Activated CD4-positive, alpha-beta memory T cell treated with anti-CD3 and anti-CD28 coated beads for 36 hours (primary cell): ENCODE measurements around the gene MYO1B. TPM values are rescaled to one million over a fixed set of nuclear protein-coding genes. Genes with fewer than 3 reads are reported as not detected.

Experiments used
- CTCF ChIA-PET: fragments of 350-600 bp; sonication (Branson Sonifier 250); formaldehyde crosslinking; loops from one replicate; lab custom pipeline; 2021; ENCODE audit warnings: antibody characterized with exemption, inconsistent platforms; lab: Charles Lee
- POLR2A ChIA-PET: fragments of 350-600 bp; sonication (Branson Sonifier 250); formaldehyde crosslinking; loops from one replicate; lab custom pipeline; 2021; ENCODE audit warnings: antibody characterized with exemption; lab: Charles Lee
- DNase-seq: peaks from one replicate; pipeline ENCODE4 v3.0.0-alpha.2; 2020
- H3K27ac Mint-ChIP-seq: one replicate; pipeline ENCODE4 v1.8.0; 2021; ENCODE audit warnings: mixed read lengths
- H3K27me3 Mint-ChIP-seq: one replicate; pipeline ENCODE4 v1.8.0; 2021; ENCODE audit warnings: mixed read lengths
- H3K36me3 Mint-ChIP-seq: one replicate; pipeline ENCODE4 v1.8.0; 2021; ENCODE audit warnings: mixed read lengths
- H3K4me1 Mint-ChIP-seq: one replicate; pipeline ENCODE4 v1.8.0; 2021; ENCODE audit warnings: low read depth, mixed read lengths
- H3K4me3 Mint-ChIP-seq: one replicate; pipeline ENCODE4 v1.8.0; 2021; ENCODE audit warnings: mild to moderate bottlenecking, mixed read lengths
- H3K9me3 Mint-ChIP-seq: one replicate; pipeline ENCODE4 v1.8.0; 2021; ENCODE audit warnings: mixed read lengths
- intact Hi-C: fragments of 100-400 bp; cut with micrococcal nuclease; formaldehyde crosslinking; loops from one replicate; pipeline ENCODE4 v1.15.1; 2023
- total RNA-seq, 2 experiments: library from RNA; stranded (reverse); gene quantifications; one replicate each; pipeline ENCODE4 v1.2.3, GENCODE V29; 2021

Gene MYO1B
- total RNA-seq, 2 experiments from 2014 or later = 13.5 to 15.6 TPM

DNA sequence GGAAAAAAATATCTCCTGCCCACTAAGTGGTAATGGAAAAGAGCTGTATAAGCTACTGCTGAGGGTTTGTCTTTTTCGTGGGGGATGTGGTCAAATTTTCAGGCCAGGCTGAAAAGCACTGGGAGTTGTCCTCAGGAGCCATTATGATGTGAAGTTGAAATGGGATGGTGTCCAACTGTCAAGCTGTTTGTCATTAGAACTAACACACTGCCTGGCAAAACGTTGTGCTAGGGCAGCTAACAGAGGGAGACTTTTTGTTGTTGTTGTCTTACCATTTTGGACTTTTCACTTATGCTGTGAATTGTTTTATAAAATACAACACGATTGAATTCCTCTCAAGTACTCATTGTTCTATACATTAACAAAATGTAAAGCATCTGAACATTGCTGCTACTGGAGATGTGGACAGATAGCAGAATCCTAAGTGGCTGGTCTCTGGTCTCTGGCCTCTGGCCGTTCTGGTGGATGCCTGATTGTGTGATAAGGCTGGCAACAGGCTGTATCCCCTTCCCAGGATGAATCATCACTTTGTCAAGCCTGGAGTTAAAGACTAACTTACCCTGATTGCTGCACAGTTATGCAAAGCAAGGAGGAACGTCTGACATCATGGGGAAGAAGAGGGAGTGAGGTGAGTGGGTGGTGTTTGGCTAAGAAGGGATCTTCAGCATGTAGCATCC is 2.3 kb downstream of the MYO1B start:
- Mint-ChIP-seq H3K4me3 (no peak overlapping the region), H3K9me3 (peaks cover 4% of the 10 kb centered on the region), H3K4me1 (peaks cover 12% of the 10 kb centered on the region), H3K27me3 (peaks cover 15% of the 10 kb centered on the region), H3K36me3 (no peaks in the 10 kb centered on the region), H3K27ac (no peak overlapping the region)
- ChIA-PET CTCF (no interaction called here), POLR2A (no interaction called here)
- DNase-seq = no peak
- intact Hi-C loops = loop anchor here (10.0 kb wide), 1 partner anchor 277 kb away; no protein-coding TSS in a partner anchor

DNA sequence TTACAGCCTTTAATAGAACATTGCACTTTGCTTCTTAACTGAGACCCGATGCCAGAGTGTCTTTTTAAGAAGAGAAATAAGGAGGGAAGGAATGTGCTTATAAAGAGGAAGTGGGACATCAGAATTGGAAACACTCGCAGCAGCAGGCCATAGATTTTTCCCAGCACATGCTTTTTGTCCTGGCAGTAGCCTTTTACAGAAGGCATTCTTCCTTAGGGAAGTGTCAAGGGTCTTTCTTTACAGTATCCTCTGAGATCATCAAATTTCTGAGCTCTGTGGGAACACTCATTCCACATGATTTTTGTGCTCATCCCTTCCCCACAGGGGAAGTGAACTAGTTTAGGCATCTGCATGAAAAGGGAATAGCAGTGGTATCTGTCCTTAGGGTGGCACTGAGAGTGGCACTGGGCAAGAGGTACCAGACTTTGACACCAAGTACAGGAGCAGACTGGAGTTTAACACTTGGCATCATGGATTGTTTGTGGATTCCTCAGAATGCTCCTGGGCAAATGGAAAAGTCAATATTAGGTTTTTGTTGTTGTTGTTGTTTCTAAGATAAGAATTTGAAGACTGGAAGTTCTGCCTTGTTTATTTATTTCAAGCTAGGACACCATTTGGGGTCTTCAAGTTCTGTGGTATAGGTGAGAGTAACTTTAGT is 4.1 kb downstream of the MYO1B start:
- POLR2A ChIA-PET = no interaction called here
- H3K27me3 Mint-ChIP-seq = peaks cover 15% of the 10 kb centered on the region
- H3K27ac Mint-ChIP-seq = no peak overlapping the region
- H3K4me3 Mint-ChIP-seq = no peak overlapping the region
- DNase-seq = no peak
- peaks cover 12% of the 10 kb centered on the region for H3K4me1 Mint-ChIP-seq
- CTCF ChIA-PET = no interaction called here
- H3K9me3 Mint-ChIP-seq = no peaks in the 10 kb centered on the region
- intact Hi-C loops = loop anchor here (10.0 kb wide), 1 partner anchor 276 kb away; no protein-coding TSS in a partner anchor
- no peaks in the 10 kb centered on the region for H3K36me3 Mint-ChIP-seq

DNA sequence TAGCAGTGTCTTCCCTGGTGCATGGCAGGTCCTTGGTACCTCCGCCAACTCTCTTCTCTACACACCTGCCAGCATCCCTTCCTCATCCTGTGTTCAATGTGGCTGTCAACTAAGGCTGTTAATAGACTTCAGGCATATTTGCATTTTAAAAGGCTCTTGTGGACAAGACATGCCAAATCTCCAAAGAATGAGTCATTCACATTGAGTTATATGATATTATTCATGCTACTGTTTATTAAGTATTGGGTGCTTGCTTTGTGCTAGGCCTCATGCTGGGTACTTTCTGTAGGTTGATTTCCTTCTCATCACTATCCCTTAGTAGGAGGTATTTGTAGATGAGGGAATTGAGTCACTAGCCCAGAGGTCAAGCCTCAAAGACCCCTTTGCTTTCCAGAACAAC is 5.2 kb downstream of the MYO1B start:
- DNase-seq = no peak
- CTCF ChIA-PET = interaction anchor here (1.9 kb wide), 1 partner anchor 85 kb away, joined by 9 read pairs; no protein-coding TSS in a partner anchor
- H3K36me3 Mint-ChIP-seq = no peaks in the 10 kb centered on the region
- no peak overlapping the region for H3K4me3 Mint-ChIP-seq
- POLR2A ChIA-PET = no interaction called here
- H3K4me1 Mint-ChIP-seq = peaks cover 12% of the 10 kb centered on the region
- H3K9me3 Mint-ChIP-seq = no peaks in the 10 kb centered on the region
- H3K27me3 Mint-ChIP-seq = peaks cover 14% of the 10 kb centered on the region
- intact Hi-C loops = no loop called here
- H3K27ac Mint-ChIP-seq = no peak overlapping the region

DNA sequence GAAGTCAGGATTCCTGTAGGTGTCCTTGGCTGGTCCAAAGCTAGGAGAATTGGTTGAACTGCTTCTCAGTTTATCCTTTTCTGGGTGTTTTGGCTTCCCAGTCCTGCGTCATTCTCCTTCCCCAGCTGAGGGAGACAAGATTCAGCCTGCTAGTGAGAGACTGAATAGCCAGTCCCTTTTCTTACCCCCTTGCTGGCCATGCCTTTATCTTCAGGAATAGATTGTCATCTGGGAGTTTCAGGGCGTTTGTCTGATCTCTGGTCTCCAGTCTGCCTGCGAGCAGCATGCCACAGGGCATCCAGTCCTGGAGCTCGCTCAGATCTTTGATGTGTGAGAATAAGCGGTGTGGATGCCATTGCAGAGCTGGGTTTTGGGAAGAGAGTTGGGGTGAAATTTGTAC is 5.8 kb downstream of the MYO1B start:
- no peaks in the 10 kb centered on the region for H3K9me3 Mint-ChIP-seq
- ChIA-PET CTCF (interaction anchor here (1.9 kb wide), 1 partner anchor 86 kb away, joined by 9 read pairs; no protein-coding TSS in a partner anchor), POLR2A (no interaction called here)
- H3K27me3 Mint-ChIP-seq = peaks cover 14% of the 10 kb centered on the region
- peaks cover 12% of the 10 kb centered on the region for H3K4me1 Mint-ChIP-seq
- H3K27ac Mint-ChIP-seq = no peak overlapping the region
- no peaks in the 10 kb centered on the region for H3K36me3 Mint-ChIP-seq
- intact Hi-C loops = no loop called here
- no peak overlapping the region for H3K4me3 Mint-ChIP-seq
- DNase-seq = no peak

DNA sequence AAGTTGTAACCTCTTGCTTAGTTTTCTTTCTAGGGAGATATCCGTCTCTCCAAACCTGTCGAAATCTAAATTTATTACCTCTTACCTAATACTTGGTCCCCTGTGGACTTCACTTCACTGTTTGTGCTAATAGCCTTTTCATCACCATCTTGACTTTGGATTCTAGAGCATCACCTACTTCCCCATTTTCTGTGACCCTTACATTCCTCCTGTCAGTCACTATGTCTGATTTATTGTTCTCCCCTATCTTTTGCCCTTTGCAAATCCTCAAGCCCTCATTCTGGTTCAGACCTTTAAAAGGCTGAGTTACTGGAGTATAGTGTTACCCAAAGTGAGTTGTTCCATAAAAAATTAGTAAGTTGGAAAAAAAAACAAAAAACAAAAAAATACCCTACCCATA is 7.5 kb downstream of the MYO1B start:
- intact Hi-C loops = no loop called here
- H3K9me3 Mint-ChIP-seq = no peaks in the 10 kb centered on the region
- H3K4me3 Mint-ChIP-seq = no peak overlapping the region
- no peak overlapping the region for H3K27ac Mint-ChIP-seq
- POLR2A ChIA-PET = interaction anchor here (0.6 kb wide), 1 partner anchor 62 kb away, joined by 3 read pairs; no protein-coding TSS in a partner anchor
- CTCF ChIA-PET = no interaction called here
- no peak for DNase-seq
- H3K4me1 Mint-ChIP-seq = peaks cover 3% of the 10 kb centered on the region
- peaks cover 2% of the 10 kb centered on the region for H3K27me3 Mint-ChIP-seq
- H3K36me3 Mint-ChIP-seq = no peaks in the 10 kb centered on the region

DNA sequence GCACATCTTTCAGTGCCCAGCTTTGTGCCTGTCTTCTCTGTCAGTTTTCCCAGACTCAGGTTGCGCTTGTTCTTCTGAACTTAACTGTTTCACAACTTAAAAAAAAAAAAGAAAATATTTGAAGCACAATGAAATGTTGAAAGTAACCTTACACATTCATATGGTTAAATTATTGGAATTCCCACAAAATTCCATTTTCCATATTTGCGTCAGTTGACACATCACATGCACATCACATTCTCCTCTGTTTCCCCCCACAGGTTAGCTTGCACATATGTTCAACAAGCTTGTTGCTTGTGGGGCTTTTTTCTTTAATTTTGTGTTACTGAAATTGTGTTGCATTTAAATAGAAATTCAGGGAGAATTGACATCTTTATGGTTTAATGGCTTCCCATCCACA is 8.3 kb downstream of the MYO1B start:
- Mint-ChIP-seq H3K27ac (no peak overlapping the region), H3K36me3 (no peaks in the 10 kb centered on the region), H3K9me3 (no peaks in the 10 kb centered on the region), H3K4me1 (no peaks in the 10 kb centered on the region), H3K4me3 (no peak overlapping the region), H3K27me3 (peaks cover 2% of the 10 kb centered on the region)
- no peak for DNase-seq
- ChIA-PET POLR2A (interaction anchor here (0.6 kb wide), 1 partner anchor 61 kb away, joined by 3 read pairs; no protein-coding TSS in a partner anchor), CTCF (no interaction called here)
- intact Hi-C loops = no loop called here

DNA sequence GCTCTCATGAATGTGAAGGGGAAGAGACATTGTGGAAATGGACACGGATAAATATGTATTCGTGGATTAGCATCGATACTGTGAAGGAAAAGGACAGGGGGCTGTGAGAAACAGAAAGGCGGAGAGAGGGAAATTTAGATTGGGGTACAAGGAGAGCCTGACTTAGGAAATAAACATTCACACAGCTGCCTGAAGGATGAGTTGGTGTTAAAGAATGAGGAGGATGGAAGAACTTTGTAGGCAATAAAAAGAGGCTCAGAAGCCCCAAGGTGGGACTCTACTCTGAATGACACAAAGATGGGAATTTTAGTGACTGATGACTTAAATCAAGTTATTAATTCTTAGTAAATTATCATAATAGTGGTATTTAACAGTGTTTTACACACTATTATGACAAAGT is 10.1 kb downstream of the MYO1B start:
- Mint-ChIP-seq H3K4me3 (no peak overlapping the region), H3K27ac (no peak overlapping the region), H3K9me3 (no peaks in the 10 kb centered on the region), H3K4me1 (no peaks in the 10 kb centered on the region), H3K27me3 (no peaks in the 10 kb centered on the region), H3K36me3 (no peaks in the 10 kb centered on the region)
- CTCF ChIA-PET = no interaction called here
- no peak for DNase-seq
- POLR2A ChIA-PET = no interaction called here
- intact Hi-C loops = no loop called here

DNA sequence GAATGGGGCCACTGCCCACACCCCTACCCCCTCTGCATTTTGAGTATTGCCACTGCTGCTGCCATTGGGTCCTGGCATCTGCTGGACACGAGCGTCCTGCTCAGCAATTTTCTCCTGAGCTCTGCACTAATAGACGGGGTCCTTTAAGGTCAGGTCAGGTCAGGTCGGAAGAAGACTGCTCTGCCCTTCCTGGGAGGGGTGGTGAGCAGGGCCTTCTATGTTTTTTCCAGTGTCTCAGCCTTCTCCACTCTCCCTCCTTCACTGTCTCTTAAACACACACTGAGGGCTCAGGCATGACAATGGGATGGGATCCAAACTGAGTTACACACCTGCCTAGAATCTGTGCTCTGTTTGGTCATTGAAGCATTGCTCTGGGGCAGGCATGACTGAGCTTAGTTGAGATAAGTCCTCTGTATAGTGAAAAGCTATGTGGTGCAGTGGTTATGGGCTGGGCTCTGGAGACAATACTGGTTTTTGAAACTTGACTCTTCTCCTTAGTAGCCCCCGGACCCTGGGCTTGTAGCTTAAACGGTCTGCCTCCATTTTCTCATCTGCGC is 10.6 kb downstream of the MYO1B start:
- Mint-ChIP-seq H3K4me1 (no peaks in the 10 kb centered on the region), H3K9me3 (no peaks in the 10 kb centered on the region), H3K36me3 (no peaks in the 10 kb centered on the region), H3K27me3 (no peaks in the 10 kb centered on the region), H3K4me3 (no peak overlapping the region), H3K27ac (no peak overlapping the region)
- ChIA-PET POLR2A (no interaction called here), CTCF (no interaction called here)
- no peak for DNase-seq
- intact Hi-C loops = no loop called here

DNA sequence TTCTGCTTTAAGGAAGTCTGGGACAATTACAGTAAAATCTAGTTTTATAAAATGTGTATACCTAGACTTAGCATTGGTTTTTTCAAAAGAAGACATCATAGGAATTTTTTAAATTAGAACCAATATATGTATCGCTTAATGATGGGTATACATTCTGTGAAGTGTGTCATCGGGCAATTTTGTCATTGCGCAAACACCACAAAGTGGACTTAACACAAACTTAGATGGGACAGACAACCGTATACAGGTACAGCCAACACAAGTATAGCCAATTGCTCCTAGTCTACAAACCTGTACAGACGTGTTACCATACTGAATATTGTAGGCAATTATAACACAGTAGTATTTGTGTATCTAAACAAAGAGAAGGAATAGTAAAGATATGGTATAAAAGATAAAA is 12.7 kb downstream of the MYO1B start:
- POLR2A ChIA-PET = no interaction called here
- no peak overlapping the region for H3K4me3 Mint-ChIP-seq
- no peaks in the 10 kb centered on the region for H3K27me3 Mint-ChIP-seq
- intact Hi-C loops = no loop called here
- CTCF ChIA-PET = interaction anchor here (1.1 kb wide), 1 partner anchor 93 kb away, joined by 3 read pairs; no protein-coding TSS in a partner anchor
- H3K9me3 Mint-ChIP-seq = no peaks in the 10 kb centered on the region
- no peaks in the 10 kb centered on the region for H3K4me1 Mint-ChIP-seq
- no peak for DNase-seq
- H3K36me3 Mint-ChIP-seq = no peaks in the 10 kb centered on the region
- H3K27ac Mint-ChIP-seq = no peak overlapping the region

DNA sequence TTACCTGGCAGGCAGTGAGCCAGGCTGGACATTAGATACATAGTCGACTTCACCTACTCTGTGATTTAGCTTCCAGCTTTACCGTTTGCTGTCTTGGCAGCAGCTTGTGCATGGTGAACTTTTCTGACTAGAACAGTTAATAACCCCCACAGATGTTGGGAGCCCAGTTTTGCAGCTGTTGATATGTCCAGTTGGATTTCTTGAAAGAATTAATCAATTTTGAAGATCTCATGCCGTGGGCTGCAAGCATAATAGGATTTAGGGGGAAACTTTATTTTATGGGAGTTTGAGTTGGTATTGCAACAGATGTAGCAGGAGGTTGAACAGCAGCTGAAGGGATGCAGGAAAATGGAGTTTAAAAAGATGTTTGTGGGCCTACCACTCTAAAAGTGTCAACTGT is 13.8 kb downstream of the MYO1B start:
- H3K36me3 Mint-ChIP-seq = no peaks in the 10 kb centered on the region
- H3K4me3 Mint-ChIP-seq = no peak overlapping the region
- no peaks in the 10 kb centered on the region for H3K4me1 Mint-ChIP-seq
- ChIA-PET POLR2A (no interaction called here), CTCF (no interaction called here)
- H3K27ac Mint-ChIP-seq = no peak overlapping the region
- no peaks in the 10 kb centered on the region for H3K27me3 Mint-ChIP-seq
- intact Hi-C loops = no loop called here
- H3K9me3 Mint-ChIP-seq = no peaks in the 10 kb centered on the region
- DNase-seq = no peak

DNA sequence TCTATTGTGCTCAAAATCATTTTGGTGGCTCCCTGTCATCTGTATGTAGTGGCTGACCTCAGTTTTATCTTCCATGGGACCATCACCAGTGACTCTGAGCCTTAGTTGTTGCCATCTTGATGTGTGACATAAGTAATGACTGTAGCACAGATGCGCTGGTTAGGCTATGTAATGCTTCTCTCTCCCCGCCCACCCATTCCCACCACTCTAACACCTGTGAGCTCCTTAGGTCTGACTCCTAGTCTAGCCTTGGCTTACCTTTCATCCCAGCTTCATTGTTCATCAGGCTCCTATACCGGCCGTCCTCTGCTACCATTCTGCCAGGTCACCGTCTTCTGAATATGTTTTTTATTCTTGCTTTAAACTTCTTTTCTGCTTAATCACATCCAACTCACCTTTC is 17.2 kb downstream of the MYO1B start:
- H3K27me3 Mint-ChIP-seq = no peaks in the 10 kb centered on the region
- H3K4me3 Mint-ChIP-seq = no peak overlapping the region
- H3K4me1 Mint-ChIP-seq = no peaks in the 10 kb centered on the region
- no peaks in the 10 kb centered on the region for H3K36me3 Mint-ChIP-seq
- intact Hi-C loops = no loop called here
- H3K9me3 Mint-ChIP-seq = no peaks in the 10 kb centered on the region
- DNase-seq = no peak
- ChIA-PET POLR2A (no interaction called here), CTCF (no interaction called here)
- H3K27ac Mint-ChIP-seq = no peak overlapping the region

DNA sequence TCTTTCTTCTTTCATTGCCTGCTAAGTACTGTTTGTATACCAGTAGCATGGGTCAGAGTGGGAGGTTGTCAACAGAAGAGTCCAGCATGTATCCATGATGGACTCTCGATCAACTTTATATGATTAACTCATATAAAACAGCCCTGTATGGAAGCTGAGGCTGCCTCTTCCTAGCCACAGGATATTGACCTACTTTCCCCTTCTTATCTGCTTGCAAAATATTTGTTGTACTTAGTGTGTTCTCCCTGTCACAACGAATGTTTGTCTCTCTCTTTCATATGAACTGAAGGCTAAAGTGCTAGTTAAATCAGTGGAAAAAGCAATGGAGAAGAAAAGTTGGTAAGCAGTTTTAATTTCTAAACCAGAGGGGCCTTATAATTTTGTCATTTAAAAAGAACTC is 17.8 kb downstream of the MYO1B start:
- CTCF ChIA-PET = no interaction called here
- Mint-ChIP-seq H3K27me3 (no peaks in the 10 kb centered on the region), H3K27ac (no peak overlapping the region), H3K4me1 (no peaks in the 10 kb centered on the region), H3K36me3 (no peaks in the 10 kb centered on the region), H3K4me3 (no peak overlapping the region), H3K9me3 (no peaks in the 10 kb centered on the region)
- DNase-seq = no peak
- intact Hi-C loops = no loop called here
- POLR2A ChIA-PET = no interaction called here
